IgD-negative memory B cell (primary cell): ENCODE measurements around the gene CLCN5. TPM values are rescaled to one million over a fixed set of nuclear protein-coding genes. Genes with fewer than 3 reads are reported as not detected.
A peak's percentile ranks its signal among the peaks of the same experiment; 100 is the strongest.

Experiments
- H3K27ac Mint-ChIP-seq, 3 donors: one replicate each; pipeline ENCODE4 v1.8.0; 2020 to 2022; ENCODE audit warnings: mild to moderate bottlenecking in 3 of 3, mixed read lengths in 3 of 3, moderate library complexity in 1 of 3
- H3K27me3 Mint-ChIP-seq: one replicate; pipeline ENCODE4 v1.8.0; 2021; ENCODE audit warnings: mixed read lengths
- H3K36me3 Mint-ChIP-seq: one replicate; pipeline ENCODE4 v1.8.0; 2020; ENCODE audit warnings: mild to moderate bottlenecking, mixed read lengths
- H3K4me1 Mint-ChIP-seq, 3 donors: one replicate each; pipeline ENCODE4 v1.8.0; 2020 to 2022; ENCODE audit warnings: mixed read lengths in 3 of 3, mild to moderate bottlenecking in 1 of 3
- H3K4me3 Mint-ChIP-seq, 4 donors: one replicate each; pipeline ENCODE4 v1.8.0; 2020 to 2022; ENCODE audit warnings: mild to moderate bottlenecking in 4 of 4, mixed read lengths in 4 of 4, moderate library complexity in 3 of 4
- H3K9me3 Mint-ChIP-seq, 3 donors: one replicate each; pipeline ENCODE4 v1.8.0; 2020 to 2021; ENCODE audit warnings: mixed read lengths in 3 of 3, mild to moderate bottlenecking in 1 of 3
- polyA plus RNA-seq: library from polyadenylated mRNA; unstranded; fragments of 300-500 nt; fragmentation: Illumina TruSeq; gene quantifications from one replicate; pipeline ENCODE4 v1.2.3, GENCODE V29; 2021

The CLCN5 gene
- polyA plus RNA-seq, 1 donor from 2014 or later: 0.56 TPM

GRCh38 chrX:50071494-50071893, 149.1 kb downstream of the CLCN5 start:
- Mint-ChIP-seq H3K9me3 (peaks cover 0 to 4% (median 0%) of the 10 kb centered on the region in 3 donors), H3K27ac (no peak overlapping the region), H3K27me3 (peaks cover 1% of the 10 kb centered on the region), H3K36me3 (no peaks in the 10 kb centered on the region), H3K4me3 (no peak overlapping the region), H3K4me1 (peaks cover 2 to 14% (median 12%) of the 10 kb centered on the region in 3 donors)

DNA sequence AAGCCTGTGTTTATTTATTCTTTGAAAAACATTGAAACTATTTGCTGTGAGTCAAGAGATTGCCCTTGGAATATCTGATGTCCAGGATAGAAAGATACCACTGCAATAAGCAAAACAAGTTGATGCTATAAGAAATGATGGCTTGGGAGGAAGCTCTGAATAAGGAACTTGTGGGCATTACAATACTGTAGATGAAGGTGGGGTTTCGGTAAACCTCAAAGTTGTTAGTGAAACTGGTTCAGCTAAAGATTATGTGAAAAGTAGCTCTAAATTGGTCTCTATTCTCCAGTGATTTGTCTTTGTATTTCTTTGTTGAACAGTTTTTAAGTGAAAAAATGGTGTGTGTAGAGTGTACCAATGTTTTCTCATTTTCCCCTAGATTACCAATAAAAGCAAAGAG, 149.7 kb downstream of the CLCN5 start:
- Mint-ChIP-seq H3K4me3 (no peak overlapping the region), H3K4me1 (peaks cover 2 to 14% (median 12%) of the 10 kb centered on the region in 3 donors), H3K27ac (peak overlapping the region in 1 of 3 donors; percentile 40), H3K9me3 (peaks cover 0 to 4% (median 0%) of the 10 kb centered on the region in 3 donors), H3K27me3 (peaks cover 1% of the 10 kb centered on the region), H3K36me3 (no peaks in the 10 kb centered on the region)

- Mint-ChIP-seq H3K27me3 (peaks cover 1% of the 10 kb centered on the region), H3K4me3 (no peak overlapping the region), H3K36me3 (no peaks in the 10 kb centered on the region), H3K4me1 (peaks cover 2 to 14% (median 12%) of the 10 kb centered on the region in 3 donors), H3K27ac (no peak overlapping the region), H3K9me3 (peaks cover 0 to 4% (median 0%) of the 10 kb centered on the region in 3 donors)
These were observed 151.2 kb downstream of the CLCN5 start for GRCh38 chrX:50073601-50074000.

DNA sequence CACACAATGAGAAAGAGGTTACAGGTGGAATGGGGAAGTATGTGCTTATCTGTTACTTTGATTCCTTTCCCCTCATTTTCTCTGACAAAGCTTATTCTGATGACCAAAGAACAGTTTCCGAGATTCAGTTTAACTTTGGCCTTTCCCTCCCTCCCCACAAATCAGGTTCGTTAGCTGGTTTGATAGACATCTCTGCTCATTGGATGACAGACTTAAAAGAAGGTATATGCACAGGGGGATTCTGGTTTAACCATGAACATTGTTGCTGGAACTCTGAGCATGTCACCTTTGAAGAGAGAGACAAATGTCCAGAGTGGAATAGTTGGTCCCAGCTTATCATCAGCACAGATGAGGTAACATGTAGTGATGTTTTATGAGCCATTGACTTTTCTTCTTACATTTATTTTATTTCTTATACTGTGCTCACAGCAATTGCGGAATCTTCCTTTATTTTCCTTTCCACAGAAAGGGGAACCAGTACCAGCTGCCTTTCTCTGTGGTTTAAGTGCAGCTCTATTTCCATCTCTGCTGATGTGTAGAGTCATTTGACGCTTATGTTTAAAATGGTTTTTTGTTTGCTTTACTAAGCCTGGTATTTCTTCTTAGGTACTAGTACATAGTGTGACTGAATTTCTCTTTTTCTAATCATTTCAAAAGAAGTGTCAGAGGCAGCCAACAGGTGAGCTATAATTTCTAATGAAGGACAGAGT, 153.4 kb downstream of the CLCN5 start:
- Mint-ChIP-seq H3K36me3 (no peaks in the 10 kb centered on the region), H3K9me3 (no peaks in the 10 kb centered on the region), H3K4me3 (peak overlapping the region in 2 of 4 donors; percentile 12 to 28), H3K27ac (peak overlapping the region in 1 of 3 donors; percentile 25), H3K27me3 (peaks cover 1% of the 10 kb centered on the region), H3K4me1 (peaks cover 2 to 14% (median 12%) of the 10 kb centered on the region in 3 donors)

- Mint-ChIP-seq H3K36me3 (no peaks in the 10 kb centered on the region), H3K4me3 (no peak overlapping the region), H3K27ac (no peak overlapping the region), H3K27me3 (peaks cover under 1% of the 10 kb centered on the region), H3K9me3 (no peaks in the 10 kb centered on the region), H3K4me1 (peaks cover 0 to 2% (median 0%) of the 10 kb centered on the region in 3 donors)
These were observed 159.0 kb downstream of the CLCN5 start for GRCh38 chrX:50081282-50081889.

DNA sequence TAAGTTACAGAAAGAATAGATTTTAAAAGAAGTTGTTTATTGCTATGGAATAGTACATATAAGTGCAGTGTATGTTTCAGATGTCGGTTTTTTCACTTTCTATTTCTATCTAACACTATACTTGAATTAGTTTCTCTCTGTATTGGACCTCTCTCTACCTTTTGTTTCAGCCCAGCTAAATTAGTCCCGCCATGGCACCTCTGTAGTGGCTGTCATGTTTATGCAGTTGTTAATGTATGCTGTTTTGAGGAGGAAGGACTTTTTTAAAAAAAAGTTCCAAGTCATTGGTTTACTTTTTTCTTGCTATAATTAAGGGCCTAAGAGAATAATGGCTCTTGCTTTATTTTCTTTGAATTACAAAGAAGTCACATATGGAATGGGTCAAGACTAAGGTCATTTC, 160.3 kb downstream of the CLCN5 start:
- Mint-ChIP-seq H3K9me3 (no peaks in the 10 kb centered on the region), H3K4me1 (peaks cover 0 to 1% (median 0%) of the 10 kb centered on the region in 3 donors), H3K36me3 (no peaks in the 10 kb centered on the region), H3K4me3 (no peak overlapping the region), H3K27me3 (peaks cover 1% of the 10 kb centered on the region), H3K27ac (no peak overlapping the region)

- no peaks in the 10 kb centered on the region for H3K9me3 Mint-ChIP-seq
These were observed 166.2 kb downstream of the CLCN5 start for GRCh38 chrX:50088645-50089044.

GRCh38 chrX:50093625-50094024, 171.2 kb downstream of the CLCN5 start:
- Mint-ChIP-seq H3K36me3 (peaks cover 2% of the 10 kb centered on the region), H3K9me3 (no peaks in the 10 kb centered on the region), H3K27me3 (no peaks in the 10 kb centered on the region), H3K4me3 (no peak overlapping the region), H3K27ac (no peak overlapping the region), H3K4me1 (peaks cover 0 to 2% (median 0%) of the 10 kb centered on the region in 3 donors)

More at GRCh38 chrX:50088645-50089044, 166.2 kb downstream of the CLCN5 start:
- H3K27me3 Mint-ChIP-seq: peaks cover 1% of the 10 kb centered on the region
- no peak overlapping the region for H3K4me3 Mint-ChIP-seq
- no peak overlapping the region for H3K27ac Mint-ChIP-seq
- peaks cover 2% of the 10 kb centered on the region for H3K36me3 Mint-ChIP-seq
- H3K4me1 Mint-ChIP-seq: peaks cover 0 to 2% (median 0%) of the 10 kb centered on the region in 3 donors

DNA sequence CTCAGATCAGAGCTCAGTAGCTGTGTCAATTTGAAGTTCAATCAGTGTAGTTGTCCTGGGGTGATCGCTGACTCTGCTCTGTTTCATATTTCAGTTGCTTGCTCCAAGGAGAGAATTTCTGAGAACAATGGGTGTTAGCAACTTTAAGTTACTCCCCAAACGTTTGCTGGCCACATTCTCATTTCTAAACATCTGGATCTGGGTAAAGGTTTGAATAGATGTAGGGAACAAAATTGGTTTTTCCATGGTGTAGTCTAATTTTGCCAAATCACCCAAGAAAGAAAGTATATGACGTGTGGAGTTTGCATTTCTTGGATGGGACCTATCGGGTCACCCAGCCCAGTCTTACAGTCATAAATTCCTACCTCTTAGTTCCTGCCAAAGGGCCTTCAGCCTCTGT, 174.7 kb downstream of the CLCN5 start:
- Mint-ChIP-seq H3K36me3 (no peaks in the 10 kb centered on the region), H3K27ac (no peak overlapping the region), H3K9me3 (no peaks in the 10 kb centered on the region), H3K4me3 (no peak overlapping the region), H3K27me3 (no peaks in the 10 kb centered on the region), H3K4me1 (no peaks in the 10 kb centered on the region)

- no peak overlapping the region for H3K4me3 Mint-ChIP-seq
- H3K36me3 Mint-ChIP-seq: no peaks in the 10 kb centered on the region
- H3K9me3 Mint-ChIP-seq: peaks cover 0 to 3% (median 0%) of the 10 kb centered on the region in 3 donors
- H3K27me3 Mint-ChIP-seq: no peaks in the 10 kb centered on the region
- H3K27ac Mint-ChIP-seq: peak overlapping the region in 1 of 3 donors; percentile 45
- H3K4me1 Mint-ChIP-seq: peaks cover 0 to 3% (median 0%) of the 10 kb centered on the region in 3 donors
These were observed 175.8 kb downstream of the CLCN5 start for GRCh38 chrX:50098241-50098640.

DNA sequence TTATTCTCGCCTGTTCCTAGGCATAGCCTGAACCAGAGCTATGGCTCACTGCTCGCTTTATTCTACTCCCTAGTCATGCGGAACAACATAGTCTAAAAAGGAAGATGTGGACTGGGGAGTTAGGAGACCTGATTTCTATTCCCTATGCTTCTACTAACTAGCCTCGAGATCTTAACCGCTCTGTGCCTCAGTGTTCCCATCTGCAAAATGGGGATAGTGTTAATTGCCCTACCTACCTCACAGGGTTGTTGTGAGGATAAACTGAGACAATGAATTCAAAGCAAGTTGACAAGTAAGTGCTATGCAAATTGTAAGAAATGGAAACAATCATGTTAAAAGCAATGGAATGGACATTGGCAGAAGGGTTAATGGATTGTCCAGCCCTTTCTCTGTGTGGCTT, 176.4 kb downstream of the CLCN5 start:
- peaks cover 0 to 5% (median 0%) of the 10 kb centered on the region in 3 donors for H3K4me1 Mint-ChIP-seq
- H3K36me3 Mint-ChIP-seq: no peaks in the 10 kb centered on the region
- no peaks in the 10 kb centered on the region for H3K27me3 Mint-ChIP-seq
- H3K4me3 Mint-ChIP-seq: no peak overlapping the region
- no peak overlapping the region for H3K27ac Mint-ChIP-seq
- peaks cover 0 to 3% (median 0%) of the 10 kb centered on the region in 3 donors for H3K9me3 Mint-ChIP-seq

- H3K27me3 Mint-ChIP-seq: no peaks in the 10 kb centered on the region
- peaks cover 0 to 3% (median 0%) of the 10 kb centered on the region in 3 donors for H3K9me3 Mint-ChIP-seq
- no peak overlapping the region for H3K27ac Mint-ChIP-seq
- H3K36me3 Mint-ChIP-seq: no peaks in the 10 kb centered on the region
- peaks cover 0 to 5% (median 0%) of the 10 kb centered on the region in 3 donors for H3K4me1 Mint-ChIP-seq
- no peak overlapping the region for H3K4me3 Mint-ChIP-seq
These were observed 176.9 kb downstream of the CLCN5 start for GRCh38 chrX:50099331-50099730.

GRCh38 chrX:50100188-50100587, 177.8 kb downstream of the CLCN5 start:
- no peaks in the 10 kb centered on the region for H3K36me3 Mint-ChIP-seq
- H3K4me1 Mint-ChIP-seq: peaks cover 0 to 5% (median 0%) of the 10 kb centered on the region in 3 donors
- H3K9me3 Mint-ChIP-seq: peaks cover 0 to 3% (median 0%) of the 10 kb centered on the region in 3 donors
- H3K4me3 Mint-ChIP-seq: no peak overlapping the region
- H3K27me3 Mint-ChIP-seq: no peaks in the 10 kb centered on the region
- no peak overlapping the region for H3K27ac Mint-ChIP-seq

- no peaks in the 10 kb centered on the region for H3K36me3 Mint-ChIP-seq
- peaks cover 0 to 3% (median 0%) of the 10 kb centered on the region in 3 donors for H3K9me3 Mint-ChIP-seq
- H3K4me1 Mint-ChIP-seq: peaks cover 0 to 5% (median 0%) of the 10 kb centered on the region in 3 donors
- H3K27me3 Mint-ChIP-seq: no peaks in the 10 kb centered on the region
- H3K4me3 Mint-ChIP-seq: no peak overlapping the region
- no peak overlapping the region for H3K27ac Mint-ChIP-seq
These were observed 180.8 kb downstream of the CLCN5 start for GRCh38 chrX:50103176-50103575.

- no peak overlapping the region for H3K4me3 Mint-ChIP-seq
- H3K36me3 Mint-ChIP-seq: no peaks in the 10 kb centered on the region
- peaks cover 0 to 5% (median 0%) of the 10 kb centered on the region in 3 donors for H3K4me1 Mint-ChIP-seq
- H3K9me3 Mint-ChIP-seq: peaks cover 0 to 3% (median 0%) of the 10 kb centered on the region in 3 donors
- no peaks in the 10 kb centered on the region for H3K27me3 Mint-ChIP-seq
- H3K27ac Mint-ChIP-seq: no peak overlapping the region
These were observed 181.6 kb downstream of the CLCN5 start for GRCh38 chrX:50103866-50104566.
